SK-N-SH treated with all-trans-retinoic acid at 6 μM for 48 hours (cell line): ENCODE results near the gene RPRD2.
A peak's percentile ranks its signal among the peaks of the same experiment; 100 is the strongest.

Source experiments
- ATAC-seq: fragments of 200-7000 bp; cut with Tn5 transposase; 3 replicates; pipeline ENCODE4 v1.9.1; 2020; ENCODE audit warnings: mild to moderate bottlenecking, moderate library complexity
- ARNTL ChIP-seq: fragments of 450-650 bp; formaldehyde crosslinking; IDR thresholded peaks from 2 replicates; pipeline ENCODE4 v1.5.0; 2020; ENCODE audit warnings: low read depth, mild to moderate bottlenecking, moderate library complexity, borderline replicate concordance
- BACH2 ChIP-seq: fragments of 250-450 bp; sonication (Bioruptor Pico); IDR thresholded peaks from 2 replicates; pipeline ENCODE4 v1.9.0; 2021; ENCODE audit warnings: mild to moderate bottlenecking, borderline replicate concordance
- CSDC2 ChIP-seq: fragments of 250-450 bp; sonication (Bioruptor Pico); IDR thresholded peaks from 2 replicates; pipeline ENCODE4 v1.5.0; 2020; ENCODE audit warnings: mild to moderate bottlenecking, moderate library complexity
- ESRRG ChIP-seq: fragments of 250-450 bp; sonication (Bioruptor Pico); IDR thresholded peaks from 2 replicates; pipeline ENCODE4 v1.6.1; 2021; ENCODE audit warnings: mild to moderate bottlenecking
- GLIS3 ChIP-seq: fragments of 250-450 bp; sonication (Bioruptor Pico); IDR thresholded peaks from 2 replicates; pipeline ENCODE4 v1.5.0; 2020; ENCODE audit warnings: mild to moderate bottlenecking, moderate library complexity
- ISL1 ChIP-seq: fragments of 250-450 bp; sonication (Bioruptor Pico); IDR thresholded peaks from 2 replicates; pipeline ENCODE4 v2.1.2; 2022; ENCODE audit warnings: mild to moderate bottlenecking, moderate library complexity
- PPARA ChIP-seq: fragments of 250-450 bp; sonication (Bioruptor Pico); IDR thresholded peaks from 2 replicates; pipeline ENCODE4 v1.5.0; 2020; ENCODE audit warnings: mild to moderate bottlenecking, borderline replicate concordance
- RARB ChIP-seq: fragments of 250-450 bp; sonication (Bioruptor Pico); IDR thresholded peaks from 2 replicates; pipeline ENCODE4 v1.8.0; 2021; ENCODE audit warnings: mild to moderate bottlenecking, moderate library complexity
- SNAI2 ChIP-seq: fragments of 250-450 bp; sonication (Bioruptor Pico); IDR thresholded peaks from 2 replicates; pipeline ENCODE4 v1.5.0; 2020; ENCODE audit warnings: mild to moderate bottlenecking, moderate library complexity
- TCF4 ChIP-seq: fragments of 250-450 bp; sonication (Bioruptor Pico); IDR thresholded peaks from 2 replicates; pipeline ENCODE4 v1.8.0; 2021; ENCODE audit warnings: mild to moderate bottlenecking, moderate library complexity, borderline replicate concordance
- TOX ChIP-seq: fragments of 250-450 bp; sonication (Bioruptor Pico); IDR thresholded peaks from 2 replicates; pipeline ENCODE4 v1.8.0; 2021; ENCODE audit warnings: mild to moderate bottlenecking, moderate library complexity, borderline replicate concordance
- ZC3H10 ChIP-seq: fragments of 250-450 bp; sonication (Bioruptor Pico); IDR thresholded peaks from 2 replicates; pipeline ENCODE4 v1.5.1; 2021; ENCODE audit warnings: mild to moderate bottlenecking, moderate library complexity
- ZFP3 ChIP-seq: fragments of 250-450 bp; sonication (Bioruptor Pico); IDR thresholded peaks from 2 replicates; pipeline ENCODE4 v1.5.0; 2020; ENCODE audit warnings: mild to moderate bottlenecking, moderate library complexity
- ZFP30 ChIP-seq: fragments of 450-650 bp; formaldehyde crosslinking; IDR thresholded peaks from 2 replicates; pipeline ENCODE4 v1.5.0; 2022; ENCODE audit warnings: mild to moderate bottlenecking, moderate library complexity
- ZNF565 ChIP-seq: fragments of 450-650 bp; formaldehyde crosslinking; conservative IDR thresholded peaks from 2 replicates; pipeline ENCODE4 v1.5.0; 2020; ENCODE audit warnings: low read depth, mild to moderate bottlenecking, moderate library complexity
- ZNF70 ChIP-seq: fragments of 450-650 bp; formaldehyde crosslinking; IDR thresholded peaks from 2 replicates; pipeline ENCODE4 v1.5.0; 2020; ENCODE audit warnings: mild to moderate bottlenecking, moderate library complexity
- ZNF8 ChIP-seq: fragments of 450-650 bp; formaldehyde crosslinking; IDR thresholded peaks from 2 replicates; pipeline ENCODE4 v1.5.0; 2020; ENCODE audit warnings: mild to moderate bottlenecking, moderate library complexity
- TF ChIP-seq, protein P1 (sequence below): fragments of 250-450 bp; sonication (Bioruptor Pico); IDR thresholded peaks from 2 replicates; pipeline ENCODE4 v1.5.1; 2021; ENCODE audit warnings: mild to moderate bottlenecking, moderate library complexity
- TF ChIP-seq, protein P2 (sequence below): fragments of 250-450 bp; sonication (Bioruptor Pico); IDR thresholded peaks from 2 replicates; pipeline ENCODE4 v1.8.0; 2021; ENCODE audit warnings: low read depth, mild to moderate bottlenecking, moderate library complexity, borderline replicate concordance
- TF ChIP-seq, protein P3 (sequence below): fragments of 250-450 bp; sonication (Bioruptor Pico); IDR thresholded peaks from 2 replicates; pipeline ENCODE4 v1.8.0; 2020; ENCODE audit warnings: mild to moderate bottlenecking, moderate library complexity, borderline replicate concordance
- TF ChIP-seq, protein P4 (sequence below): fragments of 250-450 bp; sonication (Bioruptor Pico); IDR thresholded peaks from 2 replicates; pipeline ENCODE4 v1.5.1; 2020; ENCODE audit warnings: low read depth, mild to moderate bottlenecking, moderate library complexity
- TF ChIP-seq, protein P5 (sequence below): fragments of 250-450 bp; sonication (Bioruptor Pico); IDR thresholded peaks from 2 replicates; pipeline ENCODE4 v1.5.0; 2020; ENCODE audit warnings: mild to moderate bottlenecking, moderate library complexity

The RPRD2 gene

DNA sequence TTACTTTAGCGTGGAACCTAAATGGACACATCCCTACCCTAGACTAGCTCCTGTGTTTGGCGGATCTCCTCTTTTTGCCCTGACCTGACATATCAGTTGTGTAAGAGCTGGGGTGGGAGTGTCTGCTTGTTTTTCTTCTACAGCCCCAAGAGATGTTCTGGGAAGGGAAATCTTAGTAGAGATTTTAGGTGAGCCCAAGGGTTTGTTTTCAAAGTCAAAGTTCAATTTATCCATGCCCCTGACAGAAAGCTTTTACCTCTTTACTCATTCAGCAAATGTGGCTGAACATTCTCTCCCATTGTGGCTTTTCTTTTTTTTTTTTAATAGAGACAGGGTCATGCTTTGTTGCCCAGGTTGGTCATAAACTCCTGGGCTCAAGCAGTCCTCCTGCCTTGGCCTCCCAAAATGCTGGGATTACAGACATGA, 116.0 kb downstream of the RPRD2 start:
- no peak for ATAC-seq
- no peak for TF ChIP-seq SNAI2
- no peak for TF ChIP-seq ZNF8
- TF ChIP-seq ZFP3 (CRISPR knock-in tag): no peak
- TF ChIP-seq, protein P1, sequence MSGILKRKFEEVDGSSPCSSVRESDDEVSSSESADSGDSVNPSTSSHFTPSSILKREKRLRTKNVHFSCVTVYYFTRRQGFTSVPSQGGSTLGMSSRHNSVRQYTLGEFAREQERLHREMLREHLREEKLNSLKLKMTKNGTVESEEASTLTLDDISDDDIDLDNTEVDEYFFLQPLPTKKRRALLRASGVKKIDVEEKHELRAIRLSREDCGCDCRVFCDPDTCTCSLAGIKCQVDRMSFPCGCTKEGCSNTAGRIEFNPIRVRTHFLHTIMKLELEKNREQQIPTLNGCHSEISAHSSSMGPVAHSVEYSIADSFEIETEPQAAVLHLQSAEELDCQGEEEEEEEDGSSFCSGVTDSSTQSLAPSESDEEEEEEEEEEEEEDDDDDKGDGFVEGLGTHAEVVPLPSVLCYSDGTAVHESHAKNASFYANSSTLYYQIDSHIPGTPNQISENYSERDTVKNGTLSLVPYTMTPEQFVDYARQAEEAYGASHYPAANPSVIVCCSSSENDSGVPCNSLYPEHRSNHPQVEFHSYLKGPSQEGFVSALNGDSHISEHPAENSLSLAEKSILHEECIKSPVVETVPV (CRISPR knock-in tag): no peak
- no peak for TF ChIP-seq ESRRG (CRISPR knock-in tag)
- no peak for TF ChIP-seq TOX (CRISPR knock-in tag)
- TF ChIP-seq CSDC2: no peak
- TF ChIP-seq ZNF565 (CRISPR knock-in tag): no peak
- no peak for TF ChIP-seq PPARA
- TF ChIP-seq, protein P2, sequence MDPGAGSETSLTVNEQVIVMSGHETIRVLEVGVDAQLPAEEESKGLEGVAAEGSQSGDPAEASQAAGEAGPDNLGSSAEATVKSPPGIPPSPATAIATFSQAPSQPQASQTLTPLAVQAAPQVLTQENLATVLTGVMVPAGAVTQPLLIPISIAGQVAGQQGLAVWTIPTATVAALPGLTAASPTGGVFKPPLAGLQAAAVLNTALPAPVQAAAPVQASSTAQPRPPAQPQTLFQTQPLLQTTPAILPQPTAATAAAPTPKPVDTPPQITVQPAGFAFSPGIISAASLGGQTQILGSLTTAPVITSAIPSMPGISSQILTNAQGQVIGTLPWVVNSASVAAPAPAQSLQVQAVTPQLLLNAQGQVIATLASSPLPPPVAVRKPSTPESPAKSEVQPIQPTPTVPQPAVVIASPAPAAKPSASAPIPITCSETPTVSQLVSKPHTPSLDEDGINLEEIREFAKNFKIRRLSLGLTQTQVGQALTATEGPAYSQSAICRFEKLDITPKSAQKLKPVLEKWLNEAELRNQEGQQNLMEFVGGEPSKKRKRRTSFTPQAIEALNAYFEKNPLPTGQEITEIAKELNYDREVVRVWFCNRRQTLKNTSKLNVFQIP (CRISPR knock-in tag): no peak
- no peak for TF ChIP-seq GLIS3 (CRISPR knock-in tag)
- no peak for TF ChIP-seq ISL1
- TF ChIP-seq ZC3H10: no peak

DNA sequence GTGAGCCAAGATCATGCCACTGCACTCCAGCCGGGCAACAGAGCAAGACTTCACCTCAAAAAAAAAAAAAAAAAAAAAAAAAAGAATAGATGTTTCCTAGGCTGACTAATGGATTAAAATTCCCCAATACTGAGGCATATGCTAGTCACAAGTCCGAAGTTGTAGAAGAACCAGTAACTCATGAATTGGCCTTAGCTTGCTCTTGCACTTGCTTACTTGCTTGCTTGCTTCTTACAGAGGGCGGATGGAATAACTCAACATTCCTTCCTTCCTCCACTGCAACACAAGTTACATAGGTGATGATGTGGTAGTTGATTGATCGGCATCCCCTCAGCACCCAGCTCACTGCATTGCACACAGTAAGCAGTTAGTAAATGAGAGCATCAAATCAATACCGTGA, 120.5 kb downstream of the RPRD2 start:
- peak; percentile 10; the same call in 2 of the 3 replicates for ATAC-seq

DNA sequence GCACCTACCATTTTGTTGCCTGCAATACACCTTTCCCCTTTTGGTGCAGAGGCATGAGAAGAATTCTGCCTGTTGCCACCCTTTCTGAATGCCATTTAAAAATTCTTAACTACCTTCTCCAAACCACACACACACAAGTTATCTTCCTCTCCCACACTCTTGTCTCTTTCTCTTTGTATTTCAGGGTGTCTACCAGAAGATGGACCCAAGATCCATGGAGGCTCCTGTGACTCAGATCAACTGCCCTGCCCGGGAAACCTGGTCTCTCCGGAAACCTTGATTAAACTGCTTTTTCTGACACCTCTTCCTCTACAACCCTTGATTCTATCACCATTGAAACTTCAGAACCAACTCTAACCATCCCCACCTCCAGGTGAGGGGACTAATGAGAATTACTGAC, 120.9 kb downstream of the RPRD2 start:
- ATAC-seq: peak; percentile 20
- TF ChIP-seq, protein P3, sequence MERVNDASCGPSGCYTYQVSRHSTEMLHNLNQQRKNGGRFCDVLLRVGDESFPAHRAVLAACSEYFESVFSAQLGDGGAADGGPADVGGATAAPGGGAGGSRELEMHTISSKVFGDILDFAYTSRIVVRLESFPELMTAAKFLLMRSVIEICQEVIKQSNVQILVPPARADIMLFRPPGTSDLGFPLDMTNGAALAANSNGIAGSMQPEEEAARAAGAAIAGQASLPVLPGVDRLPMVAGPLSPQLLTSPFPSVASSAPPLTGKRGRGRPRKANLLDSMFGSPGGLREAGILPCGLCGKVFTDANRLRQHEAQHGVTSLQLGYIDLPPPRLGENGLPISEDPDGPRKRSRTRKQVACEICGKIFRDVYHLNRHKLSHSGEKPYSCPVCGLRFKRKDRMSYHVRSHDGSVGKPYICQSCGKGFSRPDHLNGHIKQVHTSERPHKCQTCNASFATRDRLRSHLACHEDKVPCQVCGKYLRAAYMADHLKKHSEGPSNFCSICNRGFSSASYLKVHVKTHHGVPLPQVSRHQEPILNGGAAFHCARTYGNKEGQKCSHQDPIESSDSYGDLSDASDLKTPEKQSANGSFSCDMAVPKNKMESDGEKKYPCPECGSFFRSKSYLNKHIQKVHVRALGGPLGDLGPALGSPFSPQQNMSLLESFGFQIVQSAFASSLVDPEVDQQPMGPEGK (CRISPR knock-in tag): no peak
- TF ChIP-seq CSDC2: no peak
- no peak for TF ChIP-seq RARB (CRISPR knock-in tag)
- TF ChIP-seq ESRRG (CRISPR knock-in tag): no peak
- no peak for TF ChIP-seq ARNTL (CRISPR knock-in tag)
- no peak for TF ChIP-seq ZFP30 (CRISPR knock-in tag)
- no peak for TF ChIP-seq TOX (CRISPR knock-in tag)
- TF ChIP-seq, protein P1 (CRISPR knock-in tag): no peak
- no peak for TF ChIP-seq ZNF70 (CRISPR knock-in tag)

More for the DNA sequence above, 120.5 kb downstream of the RPRD2 start:
- TF ChIP-seq RARB (CRISPR knock-in tag) (no peak), ZNF8 (no peak), ARNTL (CRISPR knock-in tag) (no peak), GLIS3 (CRISPR knock-in tag) (no peak), PPARA (no peak), ESRRG (CRISPR knock-in tag) (no peak), SNAI2 (no peak), CSDC2 (no peak), ZNF70 (CRISPR knock-in tag) (no peak), ZNF565 (CRISPR knock-in tag) (no peak), BACH2 (no peak), TCF4 (CRISPR knock-in tag) (no peak)
- TF ChIP-seq, protein P4, sequence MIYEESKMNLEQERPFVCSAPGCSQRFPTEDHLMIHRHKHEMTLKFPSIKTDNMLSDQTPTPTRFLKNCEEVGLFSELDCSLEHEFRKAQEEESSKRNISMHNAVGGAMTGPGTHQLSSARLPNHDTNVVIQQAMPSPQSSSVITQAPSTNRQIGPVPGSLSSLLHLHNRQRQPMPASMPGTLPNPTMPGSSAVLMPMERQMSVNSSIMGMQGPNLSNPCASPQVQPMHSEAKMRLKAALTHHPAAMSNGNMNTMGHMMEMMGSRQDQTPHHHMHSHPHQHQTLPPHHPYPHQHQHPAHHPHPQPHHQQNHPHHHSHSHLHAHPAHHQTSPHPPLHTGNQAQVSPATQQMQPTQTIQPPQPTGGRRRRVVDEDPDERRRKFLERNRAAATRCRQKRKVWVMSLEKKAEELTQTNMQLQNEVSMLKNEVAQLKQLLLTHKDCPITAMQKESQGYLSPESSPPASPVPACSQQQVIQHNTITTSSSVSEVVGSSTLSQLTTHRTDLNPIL: no peak
- TF ChIP-seq, protein P5, sequence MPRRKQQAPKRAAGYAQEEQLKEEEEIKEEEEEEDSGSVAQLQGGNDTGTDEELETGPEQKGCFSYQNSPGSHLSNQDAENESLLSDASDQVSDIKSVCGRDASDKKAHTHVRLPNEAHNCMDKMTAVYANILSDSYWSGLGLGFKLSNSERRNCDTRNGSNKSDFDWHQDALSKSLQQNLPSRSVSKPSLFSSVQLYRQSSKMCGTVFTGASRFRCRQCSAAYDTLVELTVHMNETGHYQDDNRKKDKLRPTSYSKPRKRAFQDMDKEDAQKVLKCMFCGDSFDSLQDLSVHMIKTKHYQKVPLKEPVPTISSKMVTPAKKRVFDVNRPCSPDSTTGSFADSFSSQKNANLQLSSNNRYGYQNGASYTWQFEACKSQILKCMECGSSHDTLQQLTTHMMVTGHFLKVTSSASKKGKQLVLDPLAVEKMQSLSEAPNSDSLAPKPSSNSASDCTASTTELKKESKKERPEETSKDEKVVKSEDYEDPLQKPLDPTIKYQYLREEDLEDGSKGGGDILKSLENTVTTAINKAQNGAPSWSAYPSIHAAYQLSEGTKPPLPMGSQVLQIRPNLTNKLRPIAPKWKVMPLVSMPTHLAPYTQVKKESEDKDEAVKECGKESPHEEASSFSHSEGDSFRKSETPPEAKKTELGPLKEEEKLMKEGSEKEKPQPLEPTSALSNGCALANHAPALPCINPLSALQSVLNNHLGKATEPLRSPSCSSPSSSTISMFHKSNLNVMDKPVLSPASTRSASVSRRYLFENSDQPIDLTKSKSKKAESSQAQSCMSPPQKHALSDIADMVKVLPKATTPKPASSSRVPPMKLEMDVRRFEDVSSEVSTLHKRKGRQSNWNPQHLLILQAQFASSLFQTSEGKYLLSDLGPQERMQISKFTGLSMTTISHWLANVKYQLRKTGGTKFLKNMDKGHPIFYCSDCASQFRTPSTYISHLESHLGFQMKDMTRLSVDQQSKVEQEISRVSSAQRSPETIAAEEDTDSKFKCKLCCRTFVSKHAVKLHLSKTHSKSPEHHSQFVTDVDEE: no peak
- TF ChIP-seq, protein P1 (CRISPR knock-in tag): no peak
